Activated CD4-positive, alpha-beta T cell treated with anti-CD3 and anti-CD28 coated beads, Interleukin-2, amount 10 ng/mL, durations not matched to agents 7 days and 5 days (primary cell): Measurements from ENCODE around the gene CEP192. TPM values are rescaled to one million over a fixed set of nuclear protein-coding genes. Genes with fewer than 3 reads are reported as not detected.

ENCODE experiments used
- total RNA-seq, 2 experiments: library from RNA; stranded (reverse); gene quantifications; one replicate each; pipeline ENCODE4 v1.2.3, GENCODE V29; 2021

Gene CEP192
- total RNA-seq, 2 experiments from 2014 or later, result 52.3 to 55.1 TPM

Other genes starting within 250 kb of the CEP192 start
- gene PTPN2, start 107.1 kb upstream of the CEP192 start, total RNA-seq, result 10 to 100 TPM; 61.0 to 69.7 TPM
- gene SEH1L, start 43.4 kb upstream of the CEP192 start, total RNA-seq, result 10 to 100 TPM; 50.5 to 54.3 TPM
- 10 to 100 TPM; 23.8 to 28.6 TPM for gene LDLRAD4, start 227.4 kb downstream of the CEP192 start, total RNA-seq